Stimulated activated effector memory CD8-positive, alpha-beta T cell treated with anti-CD3 and anti-CD28 coated beads, Interleukin-12 subunit alpha, Interleukin-12 subunit beta, amount 100 ng/mL, for 72 hours (primary cell): ENCODE measurements around the gene NPAS2.
A peak's percentile ranks its signal among the peaks of the same experiment; 100 is the strongest.

Experiments
- ATAC-seq: fragments of 150-1000 bp; cut with Tn5 transposase; 2 replicates; pipeline ENCODE4 v1.10.0; 2021
- DNase-seq, 2 donors: peaks; one replicate each; pipeline ENCODE4 v3.0.0; 2021 to 2022; ENCODE audit warnings: low spot score in 2 of 2
- H3K27ac Mint-ChIP-seq: one replicate; pipeline ENCODE4 v1.8.0; 2022; ENCODE audit warnings: mild to moderate bottlenecking, mixed read lengths
- H3K36me3 Mint-ChIP-seq: one replicate; pipeline ENCODE4 v1.8.0; 2022; ENCODE audit warnings: mild to moderate bottlenecking, mixed read lengths
- H3K4me1 Mint-ChIP-seq: one replicate; pipeline ENCODE4 v1.8.0; 2022; ENCODE audit warnings: mixed read lengths
- H3K4me3 Mint-ChIP-seq: one replicate; pipeline ENCODE4 v1.8.0; 2022; ENCODE audit warnings: mild to moderate bottlenecking, mixed read lengths
- H3K9me3 Mint-ChIP-seq: one replicate; pipeline ENCODE4 v1.8.0; 2022; ENCODE audit warnings: mixed read lengths

The NPAS2 gene

GRCh38 chr2:101026923-101027469, 207.1 kb downstream of the NPAS2 start:
- H3K36me3 Mint-ChIP-seq: no peaks in the 10 kb centered on the region
- no peaks in the 10 kb centered on the region for H3K4me1 Mint-ChIP-seq
- no peak overlapping the region for H3K4me3 Mint-ChIP-seq
- H3K27ac Mint-ChIP-seq: no peak overlapping the region
- ATAC-seq (no peak), DNase-seq (no peak)
- H3K9me3 Mint-ChIP-seq: no peaks in the 10 kb centered on the region

GRCh38 chr2:101027852-101028251, 207.9 kb downstream of the NPAS2 start:
- ATAC-seq: no peak
- H3K27ac Mint-ChIP-seq: no peak overlapping the region
- H3K4me3 Mint-ChIP-seq: no peak overlapping the region
- H3K36me3 Mint-ChIP-seq: no peaks in the 10 kb centered on the region
- no peaks in the 10 kb centered on the region for H3K4me1 Mint-ChIP-seq
- H3K9me3 Mint-ChIP-seq: no peaks in the 10 kb centered on the region
- no peak for DNase-seq

- Mint-ChIP-seq H3K9me3 (no peaks in the 10 kb centered on the region), H3K36me3 (no peaks in the 10 kb centered on the region), H3K27ac (no peak overlapping the region), H3K4me1 (no peaks in the 10 kb centered on the region), H3K4me3 (no peak overlapping the region)
- DNase-seq (no peak), ATAC-seq (no peak)
Measured at GRCh38 chr2:101030866-101031554, 211.1 kb downstream of the NPAS2 start.

DNA sequence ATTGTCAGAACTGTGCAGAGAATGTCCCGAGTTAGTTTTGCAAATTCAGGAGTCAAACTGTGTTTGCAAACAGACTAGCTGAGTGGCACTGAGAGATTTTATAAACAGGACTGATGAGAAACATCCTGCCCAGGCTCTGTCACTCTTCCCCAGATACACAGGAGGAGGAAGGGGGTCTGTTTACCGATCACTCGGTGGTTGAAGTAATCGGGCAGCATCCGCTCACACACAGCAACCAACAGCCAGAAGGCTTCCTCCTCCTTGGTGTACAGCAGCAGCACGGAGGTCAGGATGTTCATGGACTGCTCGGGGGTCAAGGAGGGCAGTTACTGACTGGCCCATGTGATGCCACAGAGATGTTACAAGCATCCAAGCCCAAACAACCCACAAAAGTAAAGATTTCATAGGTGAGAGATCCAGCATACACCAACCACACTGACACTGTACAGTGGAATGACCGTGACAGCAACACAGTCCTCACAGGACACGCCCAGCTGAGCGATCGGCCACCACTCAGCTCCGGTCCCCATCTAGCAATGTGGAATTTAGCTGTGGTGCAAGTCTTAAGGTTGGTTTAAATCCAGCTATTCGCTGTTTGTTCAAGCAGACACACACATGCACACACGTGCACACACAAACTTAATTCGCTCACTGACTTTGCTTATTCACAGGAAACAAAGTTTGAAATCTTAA, 212.3 kb downstream of the NPAS2 start:
- Mint-ChIP-seq H3K4me1 (no peaks in the 10 kb centered on the region), H3K4me3 (no peak overlapping the region), H3K36me3 (no peaks in the 10 kb centered on the region), H3K27ac (no peak overlapping the region), H3K9me3 (no peaks in the 10 kb centered on the region)
- DNase-seq (no peak), ATAC-seq (no peak)

- no peaks in the 10 kb centered on the region for H3K36me3 Mint-ChIP-seq
- ATAC-seq (no peak), DNase-seq (no peak)
- no peaks in the 10 kb centered on the region for H3K9me3 Mint-ChIP-seq
- H3K4me3 Mint-ChIP-seq: no peak overlapping the region
- H3K27ac Mint-ChIP-seq: no peak overlapping the region
- no peaks in the 10 kb centered on the region for H3K4me1 Mint-ChIP-seq
Measured at GRCh38 chr2:101036562-101036961, 216.6 kb downstream of the NPAS2 start.

GRCh38 chr2:101037161-101037755, 217.3 kb downstream of the NPAS2 start:
- Mint-ChIP-seq H3K36me3 (no peaks in the 10 kb centered on the region), H3K4me3 (no peak overlapping the region), H3K9me3 (no peaks in the 10 kb centered on the region), H3K27ac (no peak overlapping the region), H3K4me1 (no peaks in the 10 kb centered on the region)
- DNase-seq: no peak
- no peak for ATAC-seq

DNA sequence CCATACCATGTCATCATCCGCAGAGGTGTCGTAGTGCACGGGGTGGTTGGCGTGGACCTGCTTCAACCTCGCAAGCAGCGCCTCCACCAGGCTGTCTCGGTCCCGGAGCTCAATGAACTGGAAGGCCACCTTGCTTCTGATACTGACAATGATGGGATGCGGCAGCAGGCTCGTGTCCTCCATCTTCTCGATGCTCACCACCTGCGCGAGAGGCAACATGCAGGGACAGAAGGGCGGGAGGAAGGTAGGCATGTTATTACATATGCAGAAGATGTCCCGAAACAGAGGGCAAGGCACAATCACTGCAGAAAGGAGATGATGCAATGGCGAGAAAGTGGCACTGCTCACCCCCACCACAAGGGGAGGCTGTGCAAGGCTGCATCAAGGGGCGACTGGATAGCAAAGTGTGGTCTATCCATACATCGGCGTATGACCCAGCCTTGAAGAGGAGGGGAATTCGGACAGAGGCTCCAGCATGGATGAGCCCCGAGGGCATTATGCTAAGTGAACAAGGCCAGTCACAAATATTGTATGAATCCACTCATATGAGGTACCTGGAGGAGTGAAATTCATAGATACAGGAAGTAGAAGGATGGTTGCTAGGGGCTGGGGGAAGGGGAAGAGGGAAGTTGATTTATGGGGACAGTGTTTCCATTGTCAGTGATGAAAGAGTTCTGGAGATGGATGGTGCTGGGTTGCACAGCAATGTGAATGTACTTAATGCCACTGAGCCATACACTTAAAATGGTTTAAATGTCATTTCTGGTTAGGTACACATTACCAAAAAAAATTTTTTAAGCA, 218.7 kb downstream of the NPAS2 start:
- H3K4me1 Mint-ChIP-seq: no peaks in the 10 kb centered on the region
- ATAC-seq: no peak
- no peak overlapping the region for H3K27ac Mint-ChIP-seq
- H3K36me3 Mint-ChIP-seq: no peaks in the 10 kb centered on the region
- H3K4me3 Mint-ChIP-seq: no peak overlapping the region
- no peaks in the 10 kb centered on the region for H3K9me3 Mint-ChIP-seq
- DNase-seq: peak in 1 of 2 donors; percentile 55

- no peak for ATAC-seq
- no peaks in the 10 kb centered on the region for H3K36me3 Mint-ChIP-seq
- no peak for DNase-seq
- no peaks in the 10 kb centered on the region for H3K4me1 Mint-ChIP-seq
- H3K9me3 Mint-ChIP-seq: no peaks in the 10 kb centered on the region
- no peak overlapping the region for H3K4me3 Mint-ChIP-seq
- H3K27ac Mint-ChIP-seq: no peak overlapping the region
Measured at GRCh38 chr2:101040072-101040471, 220.1 kb downstream of the NPAS2 start.

- DNase-seq (no peak), ATAC-seq (no peak)
- Mint-ChIP-seq H3K27ac (no peak overlapping the region), H3K4me1 (no peaks in the 10 kb centered on the region), H3K4me3 (no peak overlapping the region), H3K36me3 (no peaks in the 10 kb centered on the region), H3K9me3 (no peaks in the 10 kb centered on the region)
Measured at GRCh38 chr2:101040761-101041160, 220.8 kb downstream of the NPAS2 start.

DNA sequence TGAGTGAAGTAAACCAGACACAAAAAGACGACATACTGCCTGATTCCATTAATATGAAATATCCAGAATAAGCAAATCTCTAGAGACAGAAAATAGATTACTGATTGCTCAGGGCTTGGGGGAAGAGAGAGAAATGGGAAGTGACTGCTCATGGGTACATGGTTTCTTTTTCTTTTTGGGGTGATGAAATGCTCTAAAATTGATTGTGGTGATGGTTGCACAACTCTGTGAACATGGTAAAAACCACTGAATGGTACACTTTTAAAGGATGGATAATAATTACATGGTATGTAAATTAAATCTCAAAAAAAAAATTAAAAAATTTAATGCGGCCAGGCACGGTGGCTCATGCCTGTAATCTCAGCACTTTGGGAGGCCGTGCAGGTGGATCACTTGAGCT, 221.5 kb downstream of the NPAS2 start:
- no peak overlapping the region for H3K4me3 Mint-ChIP-seq
- DNase-seq: no peak
- no peak overlapping the region for H3K27ac Mint-ChIP-seq
- H3K4me1 Mint-ChIP-seq: no peaks in the 10 kb centered on the region
- no peaks in the 10 kb centered on the region for H3K36me3 Mint-ChIP-seq
- ATAC-seq: no peak
- no peaks in the 10 kb centered on the region for H3K9me3 Mint-ChIP-seq

DNA sequence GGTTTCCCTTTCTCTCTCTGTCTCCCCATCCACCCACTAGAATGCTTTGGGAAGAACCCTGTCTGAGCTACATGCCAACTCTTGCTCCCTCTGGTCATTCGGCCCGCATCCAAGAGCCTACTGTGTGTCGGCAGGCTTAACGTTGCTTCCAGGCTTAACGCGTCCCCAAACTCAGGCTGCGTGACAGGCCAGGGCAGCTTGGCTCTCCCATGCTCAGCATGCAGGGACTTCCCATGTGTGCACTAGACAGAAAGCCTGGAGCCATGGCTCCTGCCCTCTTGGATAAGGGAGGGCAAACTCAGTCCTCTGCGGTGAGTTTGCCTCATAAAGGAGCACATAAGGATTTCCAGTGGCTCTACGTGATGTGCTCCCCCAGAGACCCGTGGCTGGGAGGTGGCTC, 225.4 kb downstream of the NPAS2 start:
- no peaks in the 10 kb centered on the region for H3K4me1 Mint-ChIP-seq
- ATAC-seq (no peak), DNase-seq (no peak)
- H3K36me3 Mint-ChIP-seq: no peaks in the 10 kb centered on the region
- no peaks in the 10 kb centered on the region for H3K9me3 Mint-ChIP-seq
- no peak overlapping the region for H3K4me3 Mint-ChIP-seq
- no peak overlapping the region for H3K27ac Mint-ChIP-seq
